Measurements from ENCODE around the gene ATXN7L2.

GRCh38 chr1:109438798-109439297, 44.9 kb upstream of the ATXN7L2 start:
- TF ChIP-seq, protein P1, sequence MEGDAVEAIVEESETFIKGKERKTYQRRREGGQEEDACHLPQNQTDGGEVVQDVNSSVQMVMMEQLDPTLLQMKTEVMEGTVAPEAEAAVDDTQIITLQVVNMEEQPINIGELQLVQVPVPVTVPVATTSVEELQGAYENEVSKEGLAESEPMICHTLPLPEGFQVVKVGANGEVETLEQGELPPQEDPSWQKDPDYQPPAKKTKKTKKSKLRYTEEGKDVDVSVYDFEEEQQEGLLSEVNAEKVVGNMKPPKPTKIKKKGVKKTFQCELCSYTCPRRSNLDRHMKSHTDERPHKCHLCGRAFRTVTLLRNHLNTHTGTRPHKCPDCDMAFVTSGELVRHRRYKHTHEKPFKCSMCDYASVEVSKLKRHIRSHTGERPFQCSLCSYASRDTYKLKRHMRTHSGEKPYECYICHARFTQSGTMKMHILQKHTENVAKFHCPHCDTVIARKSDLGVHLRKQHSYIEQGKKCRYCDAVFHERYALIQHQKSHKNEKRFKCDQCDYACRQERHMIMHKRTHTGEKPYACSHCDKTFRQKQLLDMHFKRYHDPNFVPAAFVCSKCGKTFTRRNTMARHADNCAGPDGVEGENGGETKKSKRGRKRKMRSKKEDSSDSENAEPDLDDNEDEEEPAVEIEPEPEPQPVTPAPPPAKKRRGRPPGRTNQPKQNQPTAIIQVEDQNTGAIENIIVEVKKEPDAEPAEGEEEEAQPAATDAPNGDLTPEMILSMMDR (IDR thresholded peaks at IDR 0.05), result no peak
- TF ChIP-seq POLR2A (IDR thresholded peaks at IDR 0.05), result no peak
